ENCODE measurements around the gene TFDP2. TPM values are rescaled to one million over a fixed set of nuclear protein-coding genes. Genes with fewer than 3 reads are reported as not detected.
"Not testable (repeated sequence)": the region's sequence is repeated elsewhere in the genome, so short reads cannot be mapped to it uniquely, and the experiment has no call there.

The TFDP2 gene
- total RNA-seq, 1 donor from 2014 or later: 64.5 TPM

DNA sequence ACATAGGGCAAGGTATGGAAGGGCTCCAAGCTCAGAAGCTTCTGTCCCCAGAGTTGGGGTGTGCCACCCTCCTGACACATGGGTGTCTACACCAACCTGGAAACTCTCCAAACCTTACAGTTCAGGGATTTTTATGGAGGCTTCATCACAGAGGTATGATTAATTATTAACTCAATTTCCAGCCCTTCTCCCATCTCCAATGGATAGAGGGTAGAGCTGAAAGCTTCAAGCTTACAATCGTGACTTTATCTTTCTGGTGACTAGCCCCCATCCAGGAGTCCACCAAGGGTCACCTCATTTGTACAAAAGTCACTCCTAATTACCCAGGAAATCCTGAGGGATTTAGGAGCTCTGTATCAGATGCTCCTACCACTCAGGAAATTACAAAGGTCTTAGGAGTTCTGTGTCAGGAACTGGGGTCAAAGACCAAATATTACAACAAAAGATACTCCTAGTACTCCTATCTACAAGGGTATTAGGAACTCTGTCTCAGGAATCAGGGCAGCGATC lies 62.7 kb downstream of the TFDP2 start:
- no peak for DNase-seq (ENCODE audit: low read depth, low spot score)
- H3K27me3 Mint-ChIP-seq (ENCODE audit: low read depth): no peaks in the 10 kb centered on the region
- TF ChIP-seq, protein P1, sequence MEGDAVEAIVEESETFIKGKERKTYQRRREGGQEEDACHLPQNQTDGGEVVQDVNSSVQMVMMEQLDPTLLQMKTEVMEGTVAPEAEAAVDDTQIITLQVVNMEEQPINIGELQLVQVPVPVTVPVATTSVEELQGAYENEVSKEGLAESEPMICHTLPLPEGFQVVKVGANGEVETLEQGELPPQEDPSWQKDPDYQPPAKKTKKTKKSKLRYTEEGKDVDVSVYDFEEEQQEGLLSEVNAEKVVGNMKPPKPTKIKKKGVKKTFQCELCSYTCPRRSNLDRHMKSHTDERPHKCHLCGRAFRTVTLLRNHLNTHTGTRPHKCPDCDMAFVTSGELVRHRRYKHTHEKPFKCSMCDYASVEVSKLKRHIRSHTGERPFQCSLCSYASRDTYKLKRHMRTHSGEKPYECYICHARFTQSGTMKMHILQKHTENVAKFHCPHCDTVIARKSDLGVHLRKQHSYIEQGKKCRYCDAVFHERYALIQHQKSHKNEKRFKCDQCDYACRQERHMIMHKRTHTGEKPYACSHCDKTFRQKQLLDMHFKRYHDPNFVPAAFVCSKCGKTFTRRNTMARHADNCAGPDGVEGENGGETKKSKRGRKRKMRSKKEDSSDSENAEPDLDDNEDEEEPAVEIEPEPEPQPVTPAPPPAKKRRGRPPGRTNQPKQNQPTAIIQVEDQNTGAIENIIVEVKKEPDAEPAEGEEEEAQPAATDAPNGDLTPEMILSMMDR (conservative IDR thresholded peaks at IDR 0.05): no peak
- H3K27ac Mint-ChIP-seq (ENCODE audit: unreplicated experiment): no peak overlapping the region
- peaks cover 11% of the 10 kb centered on the region for H3K9me3 Mint-ChIP-seq
- no peaks in the 10 kb centered on the region for H3K4me1 Mint-ChIP-seq
- peaks cover 12% of the 10 kb centered on the region for H3K36me3 Mint-ChIP-seq (ENCODE audit: low read depth)
- no peak overlapping the region for H3K4me3 Mint-ChIP-seq

DNA sequence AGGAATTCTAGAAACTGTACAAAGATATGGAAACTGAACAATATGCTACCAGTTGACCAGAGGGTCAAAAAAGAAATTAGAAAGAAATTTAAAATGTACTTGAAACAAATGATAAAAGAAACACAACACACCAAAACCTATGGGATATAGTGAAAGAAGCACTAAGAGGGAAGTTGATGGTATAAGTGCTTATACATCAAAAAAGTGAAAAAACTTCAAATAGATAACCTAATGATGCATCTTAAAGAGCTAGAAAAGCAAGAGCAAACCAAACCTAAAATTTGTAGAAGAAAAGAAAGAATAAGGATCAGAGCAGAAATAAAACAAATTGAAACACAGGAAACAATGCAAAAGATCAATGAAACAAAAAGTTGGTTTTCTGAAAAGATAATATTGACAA lies 68.2 kb downstream of the TFDP2 start:
- Mint-ChIP-seq H3K27ac (ENCODE audit: unreplicated experiment) (no peak overlapping the region), H3K9me3 (peaks cover 11% of the 10 kb centered on the region), H3K27me3 (ENCODE audit: low read depth) (no peaks in the 10 kb centered on the region), H3K36me3 (ENCODE audit: low read depth) (peaks cover 16% of the 10 kb centered on the region), H3K4me3 (no peak overlapping the region), H3K4me1 (no peaks in the 10 kb centered on the region)
- no peak for DNase-seq (ENCODE audit: low read depth, low spot score)
- TF ChIP-seq, protein P1 (conservative IDR thresholded peaks at IDR 0.05): no peak

DNA sequence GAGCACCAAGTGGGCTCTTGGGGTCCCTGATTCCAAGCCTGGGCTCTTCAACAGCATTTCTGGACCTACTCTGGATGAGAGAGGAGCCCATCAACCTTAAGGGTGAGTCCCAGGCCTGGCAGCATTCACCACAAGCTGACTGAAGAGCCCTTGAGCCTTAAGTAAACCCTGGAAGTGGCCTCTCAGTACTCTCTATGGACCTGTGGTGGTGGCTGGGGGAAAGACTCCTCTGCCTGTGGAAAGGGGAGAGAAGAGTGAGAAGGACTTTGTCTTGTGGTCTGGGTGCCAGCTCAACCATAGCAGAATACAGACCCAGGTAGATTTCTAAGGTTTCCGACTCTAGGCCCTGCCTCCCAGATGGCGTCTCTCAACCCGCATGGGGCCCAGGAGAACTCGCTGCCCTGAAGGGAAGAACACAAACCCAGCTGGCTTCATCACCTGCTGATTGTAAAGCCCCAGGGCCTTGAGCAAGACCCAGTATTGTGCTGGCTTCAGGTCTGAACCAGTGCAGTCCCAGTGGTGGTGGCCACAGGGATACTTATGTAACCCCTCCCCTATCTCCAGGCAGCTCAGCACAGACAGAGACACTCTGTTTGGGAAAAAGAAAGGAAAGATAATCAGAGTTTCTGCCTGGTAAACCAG lies 71.4 kb downstream of the TFDP2 start:
- H3K4me1 Mint-ChIP-seq: no peaks in the 10 kb centered on the region
- no peak for DNase-seq (ENCODE audit: low read depth, low spot score)
- H3K36me3 Mint-ChIP-seq (ENCODE audit: low read depth): peaks cover 8% of the 10 kb centered on the region
- H3K27ac Mint-ChIP-seq (ENCODE audit: unreplicated experiment): no peak overlapping the region
- TF ChIP-seq, protein P1 (conservative IDR thresholded peaks at IDR 0.05): no peak
- no peaks in the 10 kb centered on the region for H3K27me3 Mint-ChIP-seq (ENCODE audit: low read depth)
- no peak overlapping the region for H3K4me3 Mint-ChIP-seq
- peaks cover 2% of the 10 kb centered on the region for H3K9me3 Mint-ChIP-seq

DNA sequence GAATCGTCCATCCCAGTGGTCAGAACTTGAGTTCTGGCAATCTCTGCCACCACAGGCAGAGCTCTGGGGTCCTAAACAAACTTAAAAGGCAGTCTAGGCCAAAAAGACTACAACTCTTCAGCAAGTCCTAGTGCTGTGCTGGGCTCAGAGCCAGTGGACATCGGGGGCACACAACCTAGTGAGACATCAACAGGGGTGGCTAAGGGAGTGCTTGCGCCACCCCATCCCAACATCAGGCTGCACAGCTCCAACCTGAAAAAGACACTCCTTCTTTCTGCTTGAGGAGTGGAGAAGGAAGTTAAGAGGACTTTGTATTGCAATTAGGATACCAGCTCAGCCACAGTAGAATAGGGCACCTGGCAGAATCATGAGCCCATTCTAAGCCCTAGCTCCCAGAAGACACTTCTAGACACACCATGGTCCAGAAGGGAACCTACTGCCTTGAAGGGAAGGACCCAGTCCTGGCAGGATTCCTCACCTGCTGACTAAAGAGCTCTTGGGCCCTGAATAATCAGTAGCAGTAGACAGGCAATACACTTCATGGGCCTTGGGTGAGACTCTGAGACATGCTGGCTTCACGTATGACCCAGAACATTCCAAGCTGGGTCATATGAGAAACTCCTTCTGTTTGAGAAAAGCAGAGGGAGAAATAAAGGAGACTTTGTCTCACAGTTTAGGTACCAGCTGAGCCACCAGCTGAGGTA lies 72.0 kb downstream of the TFDP2 start:
- Mint-ChIP-seq H3K9me3 (no peaks in the 10 kb centered on the region), H3K4me1 (no peaks in the 10 kb centered on the region), H3K4me3 (no peak overlapping the region), H3K27me3 (ENCODE audit: low read depth) (no peaks in the 10 kb centered on the region), H3K36me3 (ENCODE audit: low read depth) (peaks cover 4% of the 10 kb centered on the region), H3K27ac (ENCODE audit: unreplicated experiment) (no peak overlapping the region)
- DNase-seq (ENCODE audit: low read depth, low spot score): no peak
- TF ChIP-seq, protein P1 (conservative IDR thresholded peaks at IDR 0.05): no peak

DNA sequence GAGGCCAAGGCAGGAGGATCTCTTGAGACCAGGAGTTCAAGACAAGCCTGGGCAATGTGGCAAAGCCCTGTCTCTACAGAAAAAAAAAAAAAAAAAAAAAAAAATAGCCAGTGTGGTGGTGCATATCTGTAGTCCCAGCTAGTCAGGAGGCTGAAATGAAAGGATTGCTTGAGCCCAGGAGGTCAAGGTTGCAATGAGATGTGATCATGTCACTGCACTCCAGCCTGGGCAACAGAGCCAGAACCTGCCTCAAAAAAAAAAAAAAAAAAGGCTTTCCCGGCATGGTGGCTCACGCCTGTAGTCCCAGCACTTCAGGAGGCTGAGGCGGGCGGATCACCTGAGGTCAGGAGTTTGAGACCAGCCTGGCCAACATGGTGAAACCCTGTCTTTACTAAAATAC lies 73.7 kb downstream of the TFDP2 start:
- H3K27ac Mint-ChIP-seq (ENCODE audit: unreplicated experiment); H3K4me3 Mint-ChIP-seq; H3K9me3 Mint-ChIP-seq; DNase-seq (ENCODE audit: low read depth, low spot score); H3K4me1 Mint-ChIP-seq; H3K36me3 Mint-ChIP-seq (ENCODE audit: low read depth); H3K27me3 Mint-ChIP-seq (ENCODE audit: low read depth): not testable (repeated sequence)

DNA sequence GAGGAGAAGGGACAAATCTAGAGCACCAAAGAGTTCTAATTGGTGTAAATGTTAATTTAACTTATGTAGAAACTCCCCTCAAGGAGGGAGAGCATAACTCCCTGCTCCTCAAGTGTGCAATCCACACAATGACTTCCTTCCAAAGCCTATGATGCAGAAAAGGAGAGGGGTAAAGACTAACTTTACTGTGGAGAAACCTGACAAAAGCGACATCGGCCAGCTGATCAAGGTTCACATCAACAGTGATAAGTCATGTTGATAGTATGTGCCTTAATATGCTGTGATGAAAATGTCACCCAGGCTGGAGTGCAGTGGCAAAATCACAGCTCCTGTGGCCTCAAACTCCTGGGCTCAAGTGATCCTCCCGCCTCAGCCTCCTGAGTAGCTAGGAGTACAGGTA lies 76.5 kb downstream of the TFDP2 start:
- Mint-ChIP-seq H3K36me3 (ENCODE audit: low read depth) (no peaks in the 10 kb centered on the region), H3K27ac (ENCODE audit: unreplicated experiment) (no peak overlapping the region), H3K4me1 (no peaks in the 10 kb centered on the region), H3K9me3 (no peaks in the 10 kb centered on the region), H3K4me3 (no peak overlapping the region), H3K27me3 (ENCODE audit: low read depth) (no peaks in the 10 kb centered on the region)
- TF ChIP-seq, protein P1 (conservative IDR thresholded peaks at IDR 0.05): no peak
- DNase-seq (ENCODE audit: low read depth, low spot score): no peak
